K562 (cell line): ENCODE measurements around the gene CLEC4M. TPM values are rescaled to one million over a fixed set of nuclear protein-coding genes. Genes with fewer than 3 reads are reported as not detected.

Experiments
- ATAC-seq: fragments of 200-7000 bp; cut with Tn5 transposase; 3 replicates; pipeline ENCODE4 v1.9.1; 2020; ENCODE audit warnings: moderate library complexity
- BruUV-seq: library from RNA; stranded (reverse); fragments of 400-500 nt; replicated peaks from 2 replicates; lab custom pipeline; 2021; lab: Mats Ljungman, UMichigan
- CTCF ChIA-PET: fragments of 300-600 bp; formaldehyde crosslinking; extraction: SDS; loops from one replicate; lab custom pipeline; 2021; ENCODE audit warnings: low intra/inter-chr PET ratio; lab: Yijun Ruan, JAX
- POLR2A ChIA-PET: fragments of 300-600, 350-650 bp; sonication (Branson Sonifier 250); formaldehyde crosslinking; extraction: SDS; loops from one replicate; lab custom pipeline; 2021; ENCODE audit warnings: antibody characterized with exemption, inconsistent platforms; lab: Yijun Ruan, JAX
- DNase-seq, 4 experiments: peaks; one replicate each; pipeline versions ENCODE4 v3.0.0 to v3.0.0-alpha.2; 2011 to 2018; ENCODE audit warnings: low spot score in 3 of 4, mixed read lengths in 3 of 4; ENCODE audit errors: extremely low read depth in 1 of 4
- FAIRE-seq: peaks from 2 replicates; lab custom pipeline; 2011; peaks lifted over from hg19 to GRCh38; lab: Jason Lieb, UNC
- H2AFZ ChIP-seq: 2 replicates; pipeline ENCODE4 v1.6.0; 2011; ENCODE audit warnings: low read depth, low read length, control low read depth, inconsistent platforms
- H3K27ac ChIP-seq: fragments of 200-600 bp; 3 replicates; pipeline ENCODE4 v1.8.0; 2011; ENCODE audit warnings: low read depth, mild to moderate bottlenecking, control low read depth, inconsistent platforms, low read length, moderate library complexity, mixed read lengths; ENCODE audit errors: extremely low read depth
- H3K27me3 ChIP-seq, 2 experiments: fragments of 300-600 bp in 1 of 2; 2 replicates in 1 of 2; 3 replicates in 1 of 2; pipeline versions ENCODE4 v1.6.0 to v1.8.0; 2011; ENCODE audit warnings: inconsistent platforms in 2 of 2, low read length in 2 of 2, mild to moderate bottlenecking in 1 of 2, mixed read lengths in 1 of 2, moderate library complexity in 1 of 2; ENCODE audit not compliant: control insufficient read depth in 2 of 2, insufficient read depth in 2 of 2
- H3K36me3 ChIP-seq: fragments of 300-600 bp; 3 replicates; pipeline ENCODE4 v1.8.0; 2011; ENCODE audit warnings: mild to moderate bottlenecking, low read length, inconsistent platforms; ENCODE audit not compliant: control insufficient read depth, insufficient read depth
- H3K4me1 ChIP-seq, 2 experiments: fragments of 200-600 bp in 1 of 2; replicated peaks in 1 of 2; 2 replicates in 1 of 2; 3 replicates in 1 of 2; pipeline versions ENCODE4 v1.5.1 to v1.8.0; 2011; ENCODE audit warnings: inconsistent platforms in 2 of 2, low read length in 2 of 2, mild to moderate bottlenecking in 1 of 2, mixed read lengths in 1 of 2, moderate library complexity in 1 of 2; ENCODE audit not compliant: control insufficient read depth in 2 of 2, insufficient read depth in 2 of 2
- H3K4me2 ChIP-seq: 2 replicates; pipeline ENCODE4 v1.6.1; 2011; ENCODE audit warnings: low read length, control low read depth, inconsistent platforms, mixed read lengths; ENCODE audit not compliant: insufficient read depth
- H3K4me3 ChIP-seq: fragments of 200-600 bp; sonication (generic), shearing (Covaris generic); 2 replicates; pipeline ENCODE4 v1.5.1; 2016; ENCODE audit warnings: control low read depth, inconsistent platforms
- H3K79me2 ChIP-seq: fragments of 200-600 bp; 3 replicates; pipeline ENCODE4 v1.8.0; 2011; ENCODE audit warnings: low read length, inconsistent platforms; ENCODE audit not compliant: control insufficient read depth, insufficient read depth
- H3K9ac ChIP-seq, 2 experiments: 2 replicates each; pipeline versions ENCODE4 v1.6.0 to v1.6.1; 2011; ENCODE audit warnings: low read depth in 2 of 2, low read length in 2 of 2, control low read depth in 1 of 2, inconsistent platforms in 1 of 2, mild to moderate bottlenecking in 1 of 2, mixed read lengths in 1 of 2; ENCODE audit not compliant: insufficient read depth in 1 of 2
- H3K9me1 ChIP-seq: one replicate; pipeline ENCODE4 v1.6.0; 2011; ENCODE audit warnings: inconsistent platforms, mild to moderate bottlenecking, low read length, moderate library complexity; ENCODE audit not compliant: control insufficient read depth, insufficient read depth
- H3K9me3 ChIP-seq: replicated peaks from 2 replicates; pipeline ENCODE4 v1.5.1; 2011; ENCODE audit warnings: low read depth, low read length, inconsistent platforms; ENCODE audit not compliant: control insufficient read depth, insufficient read depth
- H4K20me1 ChIP-seq: replicated peaks from 2 replicates; pipeline ENCODE4 v1.6.1; 2011; ENCODE audit warnings: low read length, inconsistent platforms, mixed read lengths; ENCODE audit not compliant: control insufficient read depth, insufficient read depth
- CAMTA2 ChIP-seq: fragments of 250-450 bp; sonication (Bioruptor Pico); conservative IDR thresholded peaks from 2 replicates; pipeline ENCODE4 v1.5.1; 2022
- EGR1 ChIP-seq: fragments of 450-650 bp; conservative IDR thresholded peaks from 2 replicates; pipeline ENCODE4 v1.6.1; 2017; ENCODE audit warnings: mild to moderate bottlenecking
- GATA2 ChIP-seq: sonication (generic); formaldehyde crosslinking; IDR thresholded peaks from 2 replicates; pipeline ENCODE4 v1.4.0; 2020; ENCODE audit warnings: mild to moderate bottlenecking, missing genetic modification reagents
- HINFP ChIP-seq: fragments of 450-650 bp; conservative IDR thresholded peaks from 2 replicates; pipeline ENCODE4 v1.6.1; 2016; ENCODE audit warnings: missing genetic modification characterization, low read depth, mild to moderate bottlenecking, control low read depth, missing compliant biosample characterization
- MBD2 ChIP-seq: sonication (generic); IDR thresholded peaks from 2 replicates; pipeline ENCODE4 v1.6.1; 2016; ENCODE audit warnings: low read depth, borderline replicate concordance
- NELFE ChIP-seq: IDR thresholded peaks from 2 replicates; pipeline ENCODE4 v1.6.1; 2011; ENCODE audit warnings: mild to moderate bottlenecking; ENCODE audit not compliant: insufficient read depth, insufficient read length
- SIN3A ChIP-seq, 2 experiments: fragments of 150-350 bp in 1 of 2; IDR thresholded peaks; 2 replicates each; pipeline ENCODE4 v1.6.1; 2011 to 2016; ENCODE audit warnings: borderline replicate concordance in 2 of 2, low read depth in 2 of 2, low read length in 2 of 2, mild to moderate bottlenecking in 2 of 2, moderate library complexity in 2 of 2; ENCODE audit not compliant: control insufficient read depth in 1 of 2
- SRSF7 ChIP-seq: fragments of 200-400 bp; formaldehyde crosslinking; optimal IDR thresholded peaks from 2 replicates; pipeline ENCODE3; 2017; ENCODE audit warnings: mild to moderate bottlenecking, low read depth, low read length
- TBP ChIP-seq: optimal IDR thresholded peaks from 2 replicates; pipeline ENCODE3; 2011; ENCODE audit warnings: low read depth, low read length, improper control_type of control experiment
- TCF7L2 ChIP-seq: fragments of 150-350 bp; IDR thresholded peaks from 2 replicates; pipeline ENCODE4 v1.6.1; 2016; ENCODE audit warnings: low read depth, mild to moderate bottlenecking, low read length, moderate library complexity
- ZBTB8A ChIP-seq: fragments of 450-650 bp; IDR thresholded peaks from 2 replicates; pipeline ENCODE4 v1.6.1; 2018; ENCODE audit warnings: mild to moderate bottlenecking, moderate library complexity; ENCODE audit not compliant: partially characterized antibody
- ZNF184 ChIP-seq: sonication (generic); formaldehyde crosslinking; IDR thresholded peaks from 2 replicates; pipeline ENCODE4 v1.5.0; 2020; ENCODE audit warnings: missing genetic modification reagents
- ZNF212 ChIP-seq: fragments of 450-650 bp; formaldehyde crosslinking; IDR thresholded peaks from 2 replicates; pipeline ENCODE4 v1.4.0; 2020; ENCODE audit warnings: mild to moderate bottlenecking
- ZNF217 ChIP-seq: sonication (generic); formaldehyde crosslinking; IDR thresholded peaks from 2 replicates; pipeline ENCODE4 v1.8.0; 2022; ENCODE audit warnings: mild to moderate bottlenecking, missing genetic modification reagents
- ZNF3 ChIP-seq: fragments of 250-450 bp; sonication (Bioruptor Pico); IDR thresholded peaks from 2 replicates; pipeline ENCODE4 v1.5.0; 2021; ENCODE audit warnings: mild to moderate bottlenecking, moderate library complexity
- ZNF408 ChIP-seq: fragments of 250-450 bp; sonication (Bioruptor Pico); IDR thresholded peaks from 2 replicates; pipeline ENCODE4 v1.4.0; 2020; ENCODE audit warnings: low read depth, mild to moderate bottlenecking, moderate library complexity
- ZNF512 ChIP-seq: IDR thresholded peaks from 2 replicates; pipeline ENCODE4 v1.6.1; 2016; ENCODE audit warnings: missing genetic modification characterization, missing compliant biosample characterization
- WGBS: fragments of 100-300 bp; shearing (Covaris generic); methylation state at CpG from one replicate; pipeline ENCODE4 v1.1.6; 2016; ENCODE audit warnings: low coverage, mixed read lengths; ENCODE audit not compliant: insufficient coverage; ENCODE audit errors: missing lambda C conversion rate; 5-methylcytosine and 5-hydroxymethylcytosine counted together
- in situ Hi-C: fragments of 300-500 bp; cut with MboI; formaldehyde crosslinking; loops from 4 replicates; pipeline ENCODE4 v1.15.0; 2018; ENCODE audit warnings: inconsistent platforms, mixed read lengths
- intact Hi-C: fragments of 100-400 bp; cut with micrococcal nuclease; formaldehyde crosslinking; loops from 2 replicates; pipeline ENCODE4 v1.14.2; 2022
- polyA plus RNA-seq, 8 experiments: library from polyadenylated mRNA; depleted of rRNA in 4 of 8; stranded (reverse) in 5 of 8; unstranded in 3 of 8; fragments of >200 nt; fragmentation: Nextera tagmentation in 2 of 8; fragmentation: Illumina TruSeq in 1 of 8; extraction: Ambion mirVana in 2 of 8; extraction: Trizol in 1 of 8; gene quantifications; 2 replicates each; pipeline versions ENCODE4 v1.2.1 to v1.2.3, GENCODE V29; 2011 to 2014; ENCODE audit warnings: inconsistent platforms in 1 of 8, missing spikeins in 1 of 8
- total RNA-seq, 7 experiments: library from RNA; depleted of rRNA in 6 of 7; stranded (reverse); fragments of >200 nt in 6 of 7; fragmentation: Illumina TruSeq in 2 of 7; extraction: Trizol in 2 of 7; gene quantifications; 2 replicates each; pipeline versions ENCODE4 v1.2.1 to v1.2.3, GENCODE V29; 2011 to 2021; ENCODE audit warnings: low replicate concordance in 1 of 7

The CLEC4M gene
- total and polyA plus RNA-seq, 9 of the 15 experiments (the other 6 are each of a cell fraction or from before 2014, with no cell fraction given), result 0.08 to 0.18 TPM; not detected in 7

GRCh38 chr19:7731218-7731595 lies 31.8 kb upstream of the CLEC4M start:
- no peak overlapping the region for H3K4me3 ChIP-seq
- FAIRE-seq, result no peak
- BruUV-seq, result no TSS peak
- H3K27ac ChIP-seq, result no peak overlapping the region
- H3K9me1 ChIP-seq, result no peaks in the 10 kb centered on the region
- no peak for DNase-seq
- H3K4me1 ChIP-seq, result peaks cover 0 to 20% of the 10 kb centered on the region in 2 experiments; a peak in 2 of 5 replicates
- no peak overlapping the region for H3K4me2 ChIP-seq
- H3K9ac ChIP-seq, result no peak overlapping the region
- intact Hi-C loops (no loop called here), in situ Hi-C loops (no loop called here)
- ATAC-seq, result no peak
- no peak for TF ChIP-seq NELFE
- TF ChIP-seq HINFP (tag), result no peak
- TF ChIP-seq GATA2 (CRISPR knock-in tag), result no peak
- TF ChIP-seq CAMTA2 (CRISPR knock-in tag), result no peak
- no peak for TF ChIP-seq SIN3A (IDR thresholded peaks at IDR 0.05; ENCODE audit: borderline replicate concordance in 2 of 2, control insufficient read depth in 1 of 2, low read depth in 2 of 2, low read length in 2 of 2)
- TF ChIP-seq EGR1, result no peak
- TF ChIP-seq TCF7L2, result no peak
- TF ChIP-seq ZNF184, result no peak
- TF ChIP-seq TBP, result no peak
- no peak for TF ChIP-seq ZNF3
- no peak for TF ChIP-seq ZNF512 (tag)
- no peak for TF ChIP-seq SRSF7
- no peak for TF ChIP-seq MBD2
- no peak for TF ChIP-seq ZBTB8A
- no peak for TF ChIP-seq ZNF217 (CRISPR knock-in tag)
- no peak for TF ChIP-seq ZNF408 (CRISPR knock-in tag)
- TF ChIP-seq ZNF212 (CRISPR knock-in tag), result no peak
- H4K20me1 ChIP-seq, result 0 out of 2 replicates have a peak, but pooled peaks cover 3% of the 10 kb centered on the region
- CTCF ChIA-PET, result no interaction called here
- H3K36me3 ChIP-seq, result no peaks in the 10 kb centered on the region
- H3K9me3 ChIP-seq, result no peaks in the 10 kb centered on the region
- 41% methylated on average over 31 of the region's 39 CpGs for WGBS
- peaks cover 9 to 45% of the 10 kb centered on the region in 2 experiments; a peak in 4 of 5 replicates for H3K27me3 ChIP-seq
- H2AFZ ChIP-seq, result no peak overlapping the region
- H3K79me2 ChIP-seq, result no peaks in the 10 kb centered on the region
- POLR2A ChIA-PET, result no interaction called here
